ENCODE measurements around the gene CCHCR1. TPM values are rescaled to one million over a fixed set of nuclear protein-coding genes. Genes with fewer than 3 reads are reported as not detected.

The CCHCR1 gene
- polyA plus RNA-seq, 1 donor (not counting 4 experiments of a cell fraction or from before 2014, with no cell fraction given), result 7.5 TPM

- Histone ChIP-seq H3K27me3 (ENCODE audit: control insufficient read depth, extremely low read depth, insufficient read depth, low read length) (no peaks in the 10 kb centered on the region), H3K27ac (ENCODE audit: control insufficient read depth, insufficient read depth, low read length) (no peak overlapping the region), H3K9me3 (ENCODE audit: control insufficient read depth, low read depth, low read length) (no peaks in the 10 kb centered on the region), H3K79me2 (ENCODE audit: control insufficient read depth, insufficient read depth, low read length) (peaks cover 35% of the 10 kb centered on the region), H3K9ac (ENCODE audit: control insufficient read depth, extremely low read depth, insufficient read depth, low read length) (no peak overlapping the region), H3K36me3 (ENCODE audit: control insufficient read depth in 2 of 2, extremely low read depth in 1 of 2, insufficient read depth in 2 of 2, low read length in 2 of 2) (peaks cover 8 to 10% of the 10 kb centered on the region in 2 experiments), H4K20me1 (ENCODE audit: control insufficient read depth, extremely low read depth, insufficient read depth, low read length) (no peaks in the 10 kb centered on the region), H3K4me3 (ENCODE audit: control insufficient read depth in 2 of 3, extremely low read depth in 1 of 3, insufficient read depth in 2 of 3, low read depth in 1 of 3, low read length in 3 of 3) (peak overlapping the region; percentile 57 to 85 (median 82)), H3K4me2 (ENCODE audit: control insufficient read depth, extremely low read depth, insufficient read depth, low read depth, low read length) (peak overlapping the region; percentile 99), H3K9me1 (ENCODE audit: control insufficient read depth, extremely low read depth, insufficient read depth, low read length) (no peaks in the 10 kb centered on the region), H2AFZ (ENCODE audit: control insufficient read depth, low read length) (no peak overlapping the region), H3K4me1 (ENCODE audit: control insufficient read depth, extremely low read depth, insufficient read depth, low read length) (peaks cover 38% of the 10 kb centered on the region)
- TF ChIP-seq EZH2 (IDR thresholded peaks at IDR 0.05; ENCODE audit: low read length) (no peak), CTCF (optimal IDR thresholded peaks at IDR 0.05 in 1 of 3, IDR thresholded peaks at IDR 0.05 in 1 of 3, conservative IDR thresholded peaks at IDR 0.05 in 1 of 3; ENCODE audit: extremely low read depth in 1 of 3, insufficient read depth in 2 of 3, low read length in 3 of 3) (no peak)
- dilution Hi-C loops (cut with MboI; ENCODE audit: extremely low pct_ligation_motif_present, low sequenced_read_pairs), result no loop called here
- no peak for DNase-seq (ENCODE audit: low read depth, low spot score)
- peak; percentile 58 for FAIRE-seq
Measured at GRCh38 chr6:31115941-31116560, 41.6 kb downstream of the CCHCR1 start.

DNA sequence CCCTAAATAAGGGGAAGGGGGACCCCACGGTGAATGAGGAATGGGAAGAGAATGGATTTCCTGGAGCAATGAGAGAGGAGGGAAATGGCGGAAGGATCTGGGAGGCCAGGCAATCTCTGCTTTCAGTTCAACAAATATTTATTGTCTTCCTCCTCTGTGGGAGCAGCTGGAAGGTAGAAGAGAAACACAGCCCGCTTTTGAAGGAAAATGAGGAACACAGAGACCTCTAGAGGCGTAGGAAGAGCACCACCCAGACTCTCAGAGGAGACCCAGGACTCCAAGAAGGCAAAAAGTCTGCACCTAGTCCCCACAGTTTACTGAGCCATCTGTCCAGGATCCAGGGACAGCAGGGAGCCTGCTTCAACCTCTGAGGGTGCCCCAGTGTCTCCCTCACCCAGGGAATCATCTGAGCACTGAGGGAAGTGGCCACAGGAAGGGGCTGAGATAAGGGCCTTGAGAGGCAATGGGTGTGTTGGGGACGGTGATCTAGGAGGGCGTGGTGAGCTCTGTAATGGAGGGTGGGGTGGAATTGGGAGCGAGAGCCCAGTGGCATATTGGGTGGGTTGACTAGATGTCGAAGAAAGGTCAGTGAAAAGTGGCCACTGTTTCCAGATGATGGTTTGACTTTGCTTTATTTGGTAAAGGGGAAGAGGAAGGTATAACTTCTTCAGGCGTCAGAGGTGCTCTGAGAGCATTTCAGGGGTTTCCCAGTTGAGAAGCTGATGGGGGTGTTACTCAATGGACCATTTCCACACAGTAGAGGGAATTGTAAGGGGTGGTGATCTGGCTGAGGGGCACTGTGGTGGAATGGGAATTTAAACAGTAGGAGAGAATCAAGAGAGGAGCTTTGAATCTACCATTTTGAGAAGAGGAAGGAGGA is 42.4 kb downstream of the CCHCR1 start:
- H4K20me1 ChIP-seq (ENCODE audit: control insufficient read depth, extremely low read depth, insufficient read depth, low read length), result no peaks in the 10 kb centered on the region
- dilution Hi-C loops (cut with MboI; ENCODE audit: extremely low pct_ligation_motif_present, low sequenced_read_pairs), result no loop called here
- peak overlapping the region; percentile 39 for H2AFZ ChIP-seq (ENCODE audit: control insufficient read depth, low read length)
- peak overlapping the region; percentile 99 for H3K4me2 ChIP-seq (ENCODE audit: control insufficient read depth, extremely low read depth, insufficient read depth, low read depth, low read length)
- H3K79me2 ChIP-seq (ENCODE audit: control insufficient read depth, insufficient read depth, low read length), result peaks cover 35% of the 10 kb centered on the region
- FAIRE-seq (no peak), DNase-seq (ENCODE audit: low read depth, low spot score) (no peak)
- H3K27ac ChIP-seq (ENCODE audit: control insufficient read depth, insufficient read depth, low read length), result peak overlapping the region; percentile 91
- H3K9me1 ChIP-seq (ENCODE audit: control insufficient read depth, extremely low read depth, insufficient read depth, low read length), result no peaks in the 10 kb centered on the region
- peaks cover 8 to 10% of the 10 kb centered on the region in 2 experiments for H3K36me3 ChIP-seq (ENCODE audit: control insufficient read depth in 2 of 2, extremely low read depth in 1 of 2, insufficient read depth in 2 of 2, low read length in 2 of 2)
- peak in 2 of 3 experiments; percentile 56 to 59 for TF ChIP-seq CTCF (optimal IDR thresholded peaks at IDR 0.05 in 1 of 3, IDR thresholded peaks at IDR 0.05 in 1 of 3, conservative IDR thresholded peaks at IDR 0.05 in 1 of 3; ENCODE audit: extremely low read depth in 1 of 3, insufficient read depth in 2 of 3, low read length in 3 of 3)
- TF ChIP-seq EZH2 (IDR thresholded peaks at IDR 0.05; ENCODE audit: low read length), result no peak
- H3K4me3 ChIP-seq (ENCODE audit: control insufficient read depth in 2 of 3, extremely low read depth in 1 of 3, insufficient read depth in 2 of 3, low read depth in 1 of 3, low read length in 3 of 3), result peak overlapping the region; percentile 57 to 85 (median 82)
- H3K9ac ChIP-seq (ENCODE audit: control insufficient read depth, extremely low read depth, insufficient read depth, low read length), result peak overlapping the region; percentile 89
- no peaks in the 10 kb centered on the region for H3K27me3 ChIP-seq (ENCODE audit: control insufficient read depth, extremely low read depth, insufficient read depth, low read length)
- H3K9me3 ChIP-seq (ENCODE audit: control insufficient read depth, low read depth, low read length), result no peaks in the 10 kb centered on the region
- H3K4me1 ChIP-seq (ENCODE audit: control insufficient read depth, extremely low read depth, insufficient read depth, low read length), result peaks cover 38% of the 10 kb centered on the region

All from keratinocyte (primary cell).